LoVo (cell line): Measurements from ENCODE around the gene NTM.

ENCODE experiments used
- DNase-seq: peaks from one replicate; pipeline ENCODE4 v3.0.0-alpha.2; 2016; ENCODE audit warnings: low spot score

NTM gene

GRCh38 chr11:132220474-132220873, 850.1 kb downstream of the NTM start:
- no peak for DNase-seq

- no peak for DNase-seq
Observed at GRCh38 chr11:132222345-132222744, 851.9 kb downstream of the NTM start.

GRCh38 chr11:132226522-132226921, 856.1 kb downstream of the NTM start:
- DNase-seq = no peak

- DNase-seq = no peak
Observed at GRCh38 chr11:132228746-132229325, 858.4 kb downstream of the NTM start.

GRCh38 chr11:132231656-132232347, 861.4 kb downstream of the NTM start:
- no peak for DNase-seq

GRCh38 chr11:132234878-132235277, 864.5 kb downstream of the NTM start:
- DNase-seq = no peak

GRCh38 chr11:132237781-132238180, 867.4 kb downstream of the NTM start:
- no peak for DNase-seq

- DNase-seq = no peak
Observed at GRCh38 chr11:132238331-132238866, 868.0 kb downstream of the NTM start.

GRCh38 chr11:132240374-132240773, 870.0 kb downstream of the NTM start:
- no peak for DNase-seq

GRCh38 chr11:132242632-132243031, 872.2 kb downstream of the NTM start:
- DNase-seq = no peak

GRCh38 chr11:132244846-132245245, 874.4 kb downstream of the NTM start:
- DNase-seq = no peak

GRCh38 chr11:132245403-132246385, 875.3 kb downstream of the NTM start:
- DNase-seq = no peak

- DNase-seq = no peak
Observed at GRCh38 chr11:132248580-132248979, 878.2 kb downstream of the NTM start.

- DNase-seq = no peak
Observed at GRCh38 chr11:132249256-132249655, 878.8 kb downstream of the NTM start.

GRCh38 chr11:132251061-132251460, 880.6 kb downstream of the NTM start:
- DNase-seq = no peak

- DNase-seq = no peak
Observed at GRCh38 chr11:132253469-132254264, 883.3 kb downstream of the NTM start.

- no peak for DNase-seq
Observed at GRCh38 chr11:132254906-132255305, 884.5 kb downstream of the NTM start.

- no peak for DNase-seq
Observed at GRCh38 chr11:132256528-132257279, 886.3 kb downstream of the NTM start.

- no peak for DNase-seq
Observed at GRCh38 chr11:132257871-132258270, 887.5 kb downstream of the NTM start.

GRCh38 chr11:132258875-132259274, 888.5 kb downstream of the NTM start:
- no peak for DNase-seq

- no peak for DNase-seq
Observed at GRCh38 chr11:132260636-132261035, 890.2 kb downstream of the NTM start.
